ENCODE results near the gene CELA3A.

DNA sequence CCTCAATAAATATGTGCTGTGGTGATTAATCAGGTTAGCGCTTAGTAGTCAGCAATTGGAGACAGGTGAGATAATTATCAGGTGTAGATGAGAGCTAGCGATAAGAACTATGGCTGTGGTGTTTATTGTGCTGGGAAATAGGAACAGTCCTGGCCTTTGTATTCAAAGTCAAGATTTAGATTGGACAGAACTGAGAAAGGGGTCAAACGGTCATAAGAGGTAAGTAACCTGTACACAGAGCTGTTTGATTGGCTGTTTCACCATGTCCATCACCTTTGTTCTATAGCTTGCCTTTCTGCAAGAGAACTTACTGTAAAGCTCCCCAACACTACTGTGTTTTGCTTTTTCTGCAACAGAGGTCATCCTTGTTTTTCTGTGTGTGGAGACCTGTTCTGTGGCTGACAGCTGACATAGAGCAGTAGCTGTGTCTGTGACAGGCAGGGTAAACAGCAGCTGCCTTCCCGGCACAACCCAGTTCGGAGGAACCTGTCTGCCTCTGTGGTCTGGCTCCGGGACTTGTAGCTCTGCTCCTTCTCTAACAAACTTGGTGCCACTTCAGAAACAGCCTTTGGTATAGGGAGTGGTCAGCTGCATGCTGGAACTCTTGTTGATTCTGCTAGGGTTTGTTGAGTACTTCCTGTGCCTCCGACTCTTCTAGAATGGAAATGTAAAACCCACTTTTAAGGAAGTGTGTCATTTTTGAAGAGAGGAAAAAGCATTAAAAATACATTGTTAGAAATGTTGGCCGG, 29.9 kb downstream of the CELA3A start:
- TF ChIP-seq, protein P1, sequence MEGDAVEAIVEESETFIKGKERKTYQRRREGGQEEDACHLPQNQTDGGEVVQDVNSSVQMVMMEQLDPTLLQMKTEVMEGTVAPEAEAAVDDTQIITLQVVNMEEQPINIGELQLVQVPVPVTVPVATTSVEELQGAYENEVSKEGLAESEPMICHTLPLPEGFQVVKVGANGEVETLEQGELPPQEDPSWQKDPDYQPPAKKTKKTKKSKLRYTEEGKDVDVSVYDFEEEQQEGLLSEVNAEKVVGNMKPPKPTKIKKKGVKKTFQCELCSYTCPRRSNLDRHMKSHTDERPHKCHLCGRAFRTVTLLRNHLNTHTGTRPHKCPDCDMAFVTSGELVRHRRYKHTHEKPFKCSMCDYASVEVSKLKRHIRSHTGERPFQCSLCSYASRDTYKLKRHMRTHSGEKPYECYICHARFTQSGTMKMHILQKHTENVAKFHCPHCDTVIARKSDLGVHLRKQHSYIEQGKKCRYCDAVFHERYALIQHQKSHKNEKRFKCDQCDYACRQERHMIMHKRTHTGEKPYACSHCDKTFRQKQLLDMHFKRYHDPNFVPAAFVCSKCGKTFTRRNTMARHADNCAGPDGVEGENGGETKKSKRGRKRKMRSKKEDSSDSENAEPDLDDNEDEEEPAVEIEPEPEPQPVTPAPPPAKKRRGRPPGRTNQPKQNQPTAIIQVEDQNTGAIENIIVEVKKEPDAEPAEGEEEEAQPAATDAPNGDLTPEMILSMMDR (IDR thresholded peaks at IDR 0.05) = no peak
- TF ChIP-seq ZFX (IDR thresholded peaks at IDR 0.05; ENCODE audit: borderline replicate concordance) = no peak

Data from 22Rv1 (cell line).